ENCODE data around the gene FEZ2. TPM values are rescaled to one million over a fixed set of nuclear protein-coding genes. Genes with fewer than 3 reads are reported as not detected.

Gene FEZ2
- total RNA-seq, 3 donors from 2014 or later, result 48.5 to 63.8 (median 49.0) TPM

DNA sequence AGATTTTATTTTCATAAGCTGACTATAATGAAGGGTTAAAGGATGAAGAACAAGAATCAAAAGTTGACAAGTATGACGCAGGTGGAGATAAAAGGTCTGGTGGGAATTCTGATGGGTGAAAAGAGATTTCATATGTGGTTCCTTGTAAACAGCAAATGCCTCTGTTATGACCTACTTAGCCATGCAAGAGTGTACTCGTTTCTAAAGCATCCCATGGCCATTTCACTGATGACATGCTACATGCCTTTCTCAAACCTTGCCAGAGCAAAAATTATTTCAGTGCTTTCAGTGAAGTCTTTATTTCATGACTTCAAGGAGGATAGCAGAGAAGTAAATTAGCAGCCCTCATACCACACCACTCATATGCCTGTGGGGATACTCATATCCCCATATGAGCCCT, 71.7 kb downstream of the FEZ2 start:
- no peak overlapping the region for H3K27ac ChIP-seq
- no peaks in the 10 kb centered on the region for H3K4me1 ChIP-seq
- H3K36me3 ChIP-seq, result no peaks in the 10 kb centered on the region
- no peaks in the 10 kb centered on the region for H3K9me3 ChIP-seq
- intact Hi-C loops (cut with DNase I; ENCODE audit: low total_unique reads), result no loop called here
- no peaks in the 10 kb centered on the region for H3K27me3 ChIP-seq
- H3K4me3 ChIP-seq, result no peak overlapping the region
- no peak for TF ChIP-seq POLR2A (IDR thresholded peaks at IDR 0.05)
- TF ChIP-seq, protein P1, sequence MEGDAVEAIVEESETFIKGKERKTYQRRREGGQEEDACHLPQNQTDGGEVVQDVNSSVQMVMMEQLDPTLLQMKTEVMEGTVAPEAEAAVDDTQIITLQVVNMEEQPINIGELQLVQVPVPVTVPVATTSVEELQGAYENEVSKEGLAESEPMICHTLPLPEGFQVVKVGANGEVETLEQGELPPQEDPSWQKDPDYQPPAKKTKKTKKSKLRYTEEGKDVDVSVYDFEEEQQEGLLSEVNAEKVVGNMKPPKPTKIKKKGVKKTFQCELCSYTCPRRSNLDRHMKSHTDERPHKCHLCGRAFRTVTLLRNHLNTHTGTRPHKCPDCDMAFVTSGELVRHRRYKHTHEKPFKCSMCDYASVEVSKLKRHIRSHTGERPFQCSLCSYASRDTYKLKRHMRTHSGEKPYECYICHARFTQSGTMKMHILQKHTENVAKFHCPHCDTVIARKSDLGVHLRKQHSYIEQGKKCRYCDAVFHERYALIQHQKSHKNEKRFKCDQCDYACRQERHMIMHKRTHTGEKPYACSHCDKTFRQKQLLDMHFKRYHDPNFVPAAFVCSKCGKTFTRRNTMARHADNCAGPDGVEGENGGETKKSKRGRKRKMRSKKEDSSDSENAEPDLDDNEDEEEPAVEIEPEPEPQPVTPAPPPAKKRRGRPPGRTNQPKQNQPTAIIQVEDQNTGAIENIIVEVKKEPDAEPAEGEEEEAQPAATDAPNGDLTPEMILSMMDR (IDR thresholded peaks at IDR 0.05), result no peak
- no peak for TF ChIP-seq POLR2AphosphoS5 (IDR thresholded peaks at IDR 0.05)
- DNase-seq (ENCODE audit: low spot score in 2 of 2), result no peak

DNA sequence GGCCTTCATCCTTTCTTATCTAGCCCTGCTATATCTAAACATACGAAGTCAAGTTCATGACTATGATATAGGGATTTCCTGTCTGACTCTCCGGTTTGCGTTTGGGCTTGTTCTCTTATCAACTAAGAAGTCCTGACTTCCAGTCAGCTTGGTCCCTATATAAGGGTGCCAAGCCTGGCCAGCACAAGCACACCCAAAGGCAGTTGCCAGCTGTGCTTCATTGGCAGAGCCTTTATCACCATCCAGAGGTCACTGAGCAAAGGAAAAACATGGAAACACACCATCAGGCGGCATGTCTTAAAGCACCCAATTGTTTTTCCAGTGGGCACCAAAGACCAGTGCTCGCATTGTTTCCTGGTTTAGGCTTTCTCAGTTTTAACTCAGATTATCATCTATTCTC, 72.7 kb downstream of the FEZ2 start:
- H3K27ac ChIP-seq, result no peak overlapping the region
- H3K4me3 ChIP-seq, result no peak overlapping the region
- intact Hi-C loops (cut with DNase I; ENCODE audit: low total_unique reads), result no loop called here
- H3K4me1 ChIP-seq, result no peaks in the 10 kb centered on the region
- no peaks in the 10 kb centered on the region for H3K27me3 ChIP-seq
- no peaks in the 10 kb centered on the region for H3K36me3 ChIP-seq
- no peak for DNase-seq (ENCODE audit: low spot score in 2 of 2)
- TF ChIP-seq POLR2AphosphoS5 (IDR thresholded peaks at IDR 0.05) (no peak), POLR2A (IDR thresholded peaks at IDR 0.05) (no peak)
- TF ChIP-seq, protein P1 (IDR thresholded peaks at IDR 0.05), result no peak
- H3K9me3 ChIP-seq, result no peaks in the 10 kb centered on the region

DNA sequence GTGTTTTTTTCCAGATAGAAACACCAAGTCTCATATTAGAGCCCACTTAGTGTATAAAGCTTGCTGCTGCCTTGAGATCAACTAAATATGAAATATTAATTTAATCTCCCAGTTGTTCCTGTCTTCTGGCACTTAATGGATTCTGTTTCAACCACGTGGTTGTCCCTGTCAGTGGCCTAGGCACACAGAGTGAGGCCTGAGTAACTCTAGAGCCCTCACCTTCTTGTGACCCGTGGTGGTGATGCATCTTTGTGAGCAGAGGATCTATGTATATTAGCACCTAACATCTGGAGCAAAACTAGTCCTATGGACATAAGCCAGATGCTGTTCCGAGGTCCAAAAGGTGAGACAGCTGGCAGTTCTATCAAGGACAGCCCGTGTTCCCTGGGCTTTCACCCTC, 74.8 kb downstream of the FEZ2 start:
- no peaks in the 10 kb centered on the region for H3K4me1 ChIP-seq
- intact Hi-C loops (cut with DNase I; ENCODE audit: low total_unique reads), result loop anchor here (2.0 kb wide), 1 partner anchor 72 kb away; no protein-coding TSS in a partner anchor
- no peaks in the 10 kb centered on the region for H3K9me3 ChIP-seq
- DNase-seq (ENCODE audit: low spot score in 2 of 2), result no peak
- no peak overlapping the region for H3K4me3 ChIP-seq
- H3K36me3 ChIP-seq, result peaks cover 2% of the 10 kb centered on the region
- H3K27ac ChIP-seq, result no peak overlapping the region
- H3K27me3 ChIP-seq, result no peaks in the 10 kb centered on the region
- no peak for TF ChIP-seq POLR2A (IDR thresholded peaks at IDR 0.05)
- no peak for TF ChIP-seq POLR2AphosphoS5 (IDR thresholded peaks at IDR 0.05)
- TF ChIP-seq, protein P1 (IDR thresholded peaks at IDR 0.05), result no peak

DNA sequence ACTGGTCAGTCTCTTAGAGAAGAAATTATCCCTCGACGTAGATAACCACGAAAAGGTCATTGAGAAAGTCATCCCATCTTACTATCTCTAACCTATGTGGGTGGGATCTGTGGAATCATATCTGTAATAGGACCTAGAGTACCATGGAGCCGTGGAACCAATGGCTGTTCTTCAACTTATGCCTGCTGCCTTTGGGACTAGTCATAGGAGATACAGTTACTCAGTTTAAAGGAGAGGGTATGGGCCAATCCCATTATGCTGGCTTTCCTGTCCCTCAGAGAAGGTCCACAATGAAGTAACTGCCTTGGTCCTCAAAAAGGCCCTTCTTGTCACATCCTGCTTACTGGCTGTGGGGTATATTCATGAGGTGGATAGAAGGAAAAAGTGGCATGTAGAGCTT, 77.5 kb downstream of the FEZ2 start:
- Histone ChIP-seq H3K4me3 (no peak overlapping the region), H3K27ac (no peak overlapping the region), H3K4me1 (no peaks in the 10 kb centered on the region), H3K27me3 (no peaks in the 10 kb centered on the region), H3K36me3 (peaks cover 14% of the 10 kb centered on the region), H3K9me3 (no peaks in the 10 kb centered on the region)
- TF ChIP-seq POLR2A (IDR thresholded peaks at IDR 0.05) (no peak), POLR2AphosphoS5 (IDR thresholded peaks at IDR 0.05) (no peak)
- TF ChIP-seq, protein P1 (IDR thresholded peaks at IDR 0.05), result no peak
- intact Hi-C loops (cut with DNase I; ENCODE audit: low total_unique reads), result no loop called here
- no peak for DNase-seq (ENCODE audit: low spot score in 2 of 2)

DNA sequence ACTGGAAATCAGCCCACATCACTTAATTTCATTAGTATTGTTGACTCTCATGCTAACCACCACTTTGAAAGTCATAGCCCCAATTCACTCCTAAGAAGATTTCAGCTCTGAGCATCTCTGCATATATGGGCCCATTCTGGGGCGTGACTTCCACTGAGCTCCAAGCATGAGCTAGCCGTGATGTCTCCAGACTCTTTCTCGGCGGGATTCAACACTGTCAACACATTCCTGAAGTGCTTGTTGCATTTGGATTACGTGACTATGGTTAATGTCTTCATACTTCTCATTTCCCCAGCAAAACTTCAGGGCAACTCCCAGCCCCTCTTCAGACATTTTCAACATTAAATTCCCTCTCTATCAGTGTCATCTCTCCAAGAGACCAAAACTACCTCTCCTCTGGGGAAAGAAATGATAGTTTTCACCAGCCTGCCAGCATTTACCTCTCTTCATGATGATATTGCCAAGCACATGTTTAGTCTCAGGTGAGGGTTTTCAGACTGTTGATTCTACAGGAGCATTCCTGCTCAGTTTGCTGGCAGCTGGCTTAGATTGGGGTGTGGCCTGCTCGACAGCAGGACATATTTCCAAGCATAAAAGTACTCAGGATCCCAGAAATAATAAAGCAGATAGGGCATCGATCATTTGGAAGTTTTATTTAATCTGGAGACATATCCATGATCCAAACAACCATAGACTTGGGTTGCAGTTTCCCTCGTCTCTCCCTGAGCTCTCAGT, 81.7 kb downstream of the FEZ2 start:
- no peak for TF ChIP-seq POLR2A (IDR thresholded peaks at IDR 0.05)
- no peak for TF ChIP-seq POLR2AphosphoS5 (IDR thresholded peaks at IDR 0.05)
- TF ChIP-seq, protein P1 (IDR thresholded peaks at IDR 0.05), result no peak
- intact Hi-C loops (cut with DNase I; ENCODE audit: low total_unique reads), result loop anchor here (10.0 kb wide), 1 partner anchor 1692 kb away; no protein-coding TSS in a partner anchor
- Histone ChIP-seq H3K4me3 (no peak overlapping the region), H3K4me1 (no peaks in the 10 kb centered on the region), H3K27me3 (no peaks in the 10 kb centered on the region), H3K9me3 (no peaks in the 10 kb centered on the region), H3K27ac (no peak overlapping the region), H3K36me3 (peaks cover 21% of the 10 kb centered on the region)
- DNase-seq (ENCODE audit: low spot score in 2 of 2), result no peak
